Astrocyte (in vitro differentiated cells and primary cell): ENCODE results near the gene CERK. TPM values are rescaled to one million over a fixed set of nuclear protein-coding genes. Genes with fewer than 3 reads are reported as not detected.

ENCODE experiments used
- DNase-seq: peaks from one replicate; pipeline ENCODE4 v3.0.0-alpha.2; 2010; ENCODE audit warnings: low read depth
- FAIRE-seq: peaks from 2 replicates; lab custom pipeline; 2011; peaks lifted over from hg19 to GRCh38; lab: Jason Lieb, UNC
- H2AFZ ChIP-seq: 2 replicates; pipeline ENCODE4 v1.6.0; 2012; ENCODE audit warnings: low read depth, low read length, inconsistent platforms
- H3K27ac ChIP-seq: 2 replicates; pipeline ENCODE4 v1.5.1; 2011; ENCODE audit warnings: low read depth, low read length, inconsistent platforms
- H3K27me3 ChIP-seq: 2 replicates; pipeline ENCODE4 v1.6.0; 2011; ENCODE audit warnings: low read length, inconsistent platforms; ENCODE audit not compliant: insufficient read depth
- H3K36me3 ChIP-seq: 2 replicates; pipeline ENCODE4 v1.5.1; 2011; ENCODE audit warnings: low read length, inconsistent platforms; ENCODE audit not compliant: insufficient read depth
- H3K4me1 ChIP-seq: 2 replicates; pipeline ENCODE4 v1.5.1; 2011; ENCODE audit warnings: low read length, inconsistent platforms; ENCODE audit not compliant: insufficient read depth
- H3K4me2 ChIP-seq: 2 replicates; pipeline ENCODE4 v1.6.0; 2012; ENCODE audit warnings: low read length, inconsistent platforms
- H3K4me3 ChIP-seq: 2 replicates; pipeline ENCODE4 v1.5.1; 2011; ENCODE audit warnings: low read depth, mild to moderate bottlenecking, low read length, inconsistent platforms; ENCODE audit not compliant: insufficient read depth
- H3K79me2 ChIP-seq: 2 replicates; pipeline ENCODE4 v1.6.0; 2012; ENCODE audit warnings: mild to moderate bottlenecking, low read length, inconsistent platforms; ENCODE audit not compliant: insufficient read depth
- H3K9ac ChIP-seq: 2 replicates; pipeline ENCODE4 v1.6.0; 2012; ENCODE audit warnings: mild to moderate bottlenecking, low read length, inconsistent platforms
- H3K9me3 ChIP-seq: 2 replicates; pipeline ENCODE4 v1.5.1; 2012; ENCODE audit warnings: low read depth, mild to moderate bottlenecking, low read length, inconsistent platforms; ENCODE audit not compliant: insufficient read depth
- H4K20me1 ChIP-seq: 2 replicates; pipeline ENCODE4 v1.6.0; 2012; ENCODE audit warnings: low read length, inconsistent platforms; ENCODE audit not compliant: insufficient read depth
- H3K27ac Mint-ChIP-seq: one replicate; pipeline ENCODE4 v1.8.0; 2021; ENCODE audit warnings: mild to moderate bottlenecking, mixed read lengths; ENCODE audit not compliant: unreplicated experiment
- H3K27me3 Mint-ChIP-seq: one replicate; pipeline ENCODE4 v1.8.0; 2021; ENCODE audit warnings: low read depth, mixed read lengths; ENCODE audit not compliant: unreplicated experiment
- H3K36me3 Mint-ChIP-seq: one replicate; pipeline ENCODE4 v1.8.0; 2021; ENCODE audit warnings: low read depth, mixed read lengths; ENCODE audit not compliant: unreplicated experiment
- H3K4me1 Mint-ChIP-seq: one replicate; pipeline ENCODE4 v1.8.0; 2021; ENCODE audit warnings: low read depth, mixed read lengths; ENCODE audit not compliant: unreplicated experiment
- H3K4me3 Mint-ChIP-seq: one replicate; pipeline ENCODE4 v1.8.0; 2021; ENCODE audit warnings: mild to moderate bottlenecking, moderate library complexity, mixed read lengths; ENCODE audit not compliant: unreplicated experiment
- H3K9me3 Mint-ChIP-seq: one replicate; pipeline ENCODE4 v1.8.0; 2021; ENCODE audit warnings: mild to moderate bottlenecking, mixed read lengths; ENCODE audit not compliant: unreplicated experiment
- CTCF ChIP-seq: IDR thresholded peaks from 2 replicates; pipeline ENCODE4 v1.5.1; 2011; ENCODE audit warnings: low read depth, mild to moderate bottlenecking, inconsistent platforms, low read length, moderate library complexity; ENCODE audit not compliant: insufficient read depth
- EZH2 ChIP-seq: IDR thresholded peaks from 2 replicates; pipeline ENCODE4 v1.6.1; 2012; ENCODE audit warnings: mild to moderate bottlenecking, low read length, inconsistent platforms; ENCODE audit not compliant: insufficient read depth
- total RNA-seq: library from RNA; stranded (reverse); gene quantifications from 2 replicates; pipeline ENCODE4 v1.2.1, GENCODE V29; 2021

CERK gene
- total RNA-seq, 1 donor from 2014 or later, result 23.2 TPM

GRCh38 chr22:46654927-46655595 lies 83.0 kb downstream of the CERK start:
- peaks cover 4% of the 10 kb centered on the region for H3K36me3 Mint-ChIP-seq
- Histone ChIP-seq H3K27me3 (no peaks in the 10 kb centered on the region), H3K4me1 (peaks cover 12% of the 10 kb centered on the region), H3K36me3 (no peaks in the 10 kb centered on the region), H3K9me3 (no peaks in the 10 kb centered on the region), H3K4me2 (no peak overlapping the region), H3K79me2 (no peaks in the 10 kb centered on the region), H3K9ac (no peak overlapping the region), H2AFZ (no peak overlapping the region), H3K4me3 (no peak overlapping the region), H3K27ac (no peak overlapping the region), H4K20me1 (peaks cover 62% of the 10 kb centered on the region)
- DNase-seq (no peak), FAIRE-seq (no peak)
- H3K9me3 Mint-ChIP-seq, result no peaks in the 10 kb centered on the region
- no peak overlapping the region for H3K4me3 Mint-ChIP-seq
- no peaks in the 10 kb centered on the region for H3K27me3 Mint-ChIP-seq
- TF ChIP-seq EZH2 (no peak), CTCF (no peak)
- H3K27ac Mint-ChIP-seq, result no peak overlapping the region
- peaks cover 3% of the 10 kb centered on the region for H3K4me1 Mint-ChIP-seq

GRCh38 chr22:46654426-46654825 lies 83.6 kb downstream of the CERK start:
- H3K4me2 ChIP-seq, result no peak overlapping the region
- H3K4me3 Mint-ChIP-seq, result no peak overlapping the region
- no peaks in the 10 kb centered on the region for H3K79me2 ChIP-seq
- H3K27me3 ChIP-seq, result no peaks in the 10 kb centered on the region
- no peak overlapping the region for H2AFZ ChIP-seq
- FAIRE-seq (no peak), DNase-seq (no peak)
- H3K4me1 ChIP-seq, result peaks cover 12% of the 10 kb centered on the region
- H3K4me3 ChIP-seq, result no peak overlapping the region
- TF ChIP-seq EZH2 (no peak), CTCF (no peak)
- H3K27ac Mint-ChIP-seq, result no peak overlapping the region
- H4K20me1 ChIP-seq, result peaks cover 64% of the 10 kb centered on the region
- H3K9me3 ChIP-seq, result no peaks in the 10 kb centered on the region
- no peaks in the 10 kb centered on the region for H3K36me3 ChIP-seq
- H3K36me3 Mint-ChIP-seq, result peaks cover 4% of the 10 kb centered on the region
- H3K9me3 Mint-ChIP-seq, result no peaks in the 10 kb centered on the region
- H3K4me1 Mint-ChIP-seq, result peaks cover 3% of the 10 kb centered on the region
- H3K9ac ChIP-seq, result no peak overlapping the region
- H3K27ac ChIP-seq, result no peak overlapping the region
- H3K27me3 Mint-ChIP-seq, result no peaks in the 10 kb centered on the region

- H3K27ac ChIP-seq, result no peak overlapping the region
- H3K27ac Mint-ChIP-seq, result no peak overlapping the region
- H3K36me3 ChIP-seq, result no peaks in the 10 kb centered on the region
- no peak for TF ChIP-seq EZH2
- no peak for TF ChIP-seq CTCF
- no peak overlapping the region for H2AFZ ChIP-seq
- H4K20me1 ChIP-seq, result peaks cover 59% of the 10 kb centered on the region
- H3K79me2 ChIP-seq, result no peaks in the 10 kb centered on the region
- H3K4me3 ChIP-seq, result no peak overlapping the region
- H3K36me3 Mint-ChIP-seq, result peaks cover 3% of the 10 kb centered on the region
- no peak overlapping the region for H3K9ac ChIP-seq
- H3K27me3 Mint-ChIP-seq, result no peaks in the 10 kb centered on the region
- no peak for DNase-seq
- H3K4me1 ChIP-seq, result peaks cover 12% of the 10 kb centered on the region
- H3K4me2 ChIP-seq, result no peak overlapping the region
- no peaks in the 10 kb centered on the region for H3K27me3 ChIP-seq
- no peak for FAIRE-seq
- H3K9me3 ChIP-seq, result no peaks in the 10 kb centered on the region
- peaks cover 3% of the 10 kb centered on the region for H3K4me1 Mint-ChIP-seq
- H3K4me3 Mint-ChIP-seq, result no peak overlapping the region
- no peaks in the 10 kb centered on the region for H3K9me3 Mint-ChIP-seq
Measured at GRCh38 chr22:46653596-46653995, 84.5 kb downstream of the CERK start.
